ENCODE data around the gene NRIP2.

- no peak for TF ChIP-seq POLR2A (IDR thresholded peaks at IDR 0.05)
- TF ChIP-seq, protein P1, sequence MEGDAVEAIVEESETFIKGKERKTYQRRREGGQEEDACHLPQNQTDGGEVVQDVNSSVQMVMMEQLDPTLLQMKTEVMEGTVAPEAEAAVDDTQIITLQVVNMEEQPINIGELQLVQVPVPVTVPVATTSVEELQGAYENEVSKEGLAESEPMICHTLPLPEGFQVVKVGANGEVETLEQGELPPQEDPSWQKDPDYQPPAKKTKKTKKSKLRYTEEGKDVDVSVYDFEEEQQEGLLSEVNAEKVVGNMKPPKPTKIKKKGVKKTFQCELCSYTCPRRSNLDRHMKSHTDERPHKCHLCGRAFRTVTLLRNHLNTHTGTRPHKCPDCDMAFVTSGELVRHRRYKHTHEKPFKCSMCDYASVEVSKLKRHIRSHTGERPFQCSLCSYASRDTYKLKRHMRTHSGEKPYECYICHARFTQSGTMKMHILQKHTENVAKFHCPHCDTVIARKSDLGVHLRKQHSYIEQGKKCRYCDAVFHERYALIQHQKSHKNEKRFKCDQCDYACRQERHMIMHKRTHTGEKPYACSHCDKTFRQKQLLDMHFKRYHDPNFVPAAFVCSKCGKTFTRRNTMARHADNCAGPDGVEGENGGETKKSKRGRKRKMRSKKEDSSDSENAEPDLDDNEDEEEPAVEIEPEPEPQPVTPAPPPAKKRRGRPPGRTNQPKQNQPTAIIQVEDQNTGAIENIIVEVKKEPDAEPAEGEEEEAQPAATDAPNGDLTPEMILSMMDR (IDR thresholded peaks at IDR 0.05) = no peak
Measured at GRCh38 chr12:2829275-2829674, 5.6 kb downstream of the NRIP2 start.

Measured in testis (tissue), 2 donors.